D721Med (cell line): ENCODE results near the gene ZNF319.

Source experiments
- DNase-seq: peaks from one replicate; pipeline ENCODE4 v3.0.0; 2011; ENCODE audit warnings: low spot score; ENCODE audit not compliant: insufficient read length
- FAIRE-seq: peaks from 2 replicates; lab custom pipeline; 2011; peaks lifted over from hg19 to GRCh38; lab: Jason Lieb, UNC
- CTCF ChIP-seq: IDR thresholded peaks from 2 replicates; pipeline ENCODE4 v1.5.1; 2012; ENCODE audit warnings: mild to moderate bottlenecking, control low read depth; ENCODE audit not compliant: insufficient read depth; ENCODE audit errors: missing control alignments

The ZNF319 gene

GRCh38 chr16:57957673-57958392 is 42.6 kb downstream of the ZNF319 start:
- DNase-seq = no peak
- no peak for FAIRE-seq
- no peak for TF ChIP-seq CTCF

- DNase-seq (no peak), FAIRE-seq (no peak)
- no peak for TF ChIP-seq CTCF
These were observed 43.4 kb downstream of the ZNF319 start for GRCh38 chr16:57956924-57957672.

GRCh38 chr16:57956270-57956808 is 44.1 kb downstream of the ZNF319 start:
- no peak for FAIRE-seq
- DNase-seq = no peak
- no peak for TF ChIP-seq CTCF

- FAIRE-seq (no peak), DNase-seq (no peak)
- no peak for TF ChIP-seq CTCF
These were observed 44.8 kb downstream of the ZNF319 start for GRCh38 chr16:57955572-57956188.

- TF ChIP-seq CTCF = no peak
- FAIRE-seq = no peak
- DNase-seq = no peak
These were observed 46.6 kb downstream of the ZNF319 start for GRCh38 chr16:57953857-57954256.

- TF ChIP-seq CTCF = no peak
- FAIRE-seq (no peak), DNase-seq (no peak)
These were observed 47.6 kb downstream of the ZNF319 start for GRCh38 chr16:57952909-57953308.
